HG03135 (cell line): ENCODE data around the gene CELF4.

Experiments
- ATAC-seq: cut with Tn5 transposase; IDR thresholded peaks from one replicate; pipeline ENCODE4 v1.9.1; 2021; ENCODE audit warnings: mild to moderate bottlenecking, moderate library complexity; ENCODE audit not compliant: unreplicated experiment

Gene CELF4

GRCh38 chr18:37447962-37448888, 117.4 kb downstream of the CELF4 start:
- no peak for ATAC-seq

DNA sequence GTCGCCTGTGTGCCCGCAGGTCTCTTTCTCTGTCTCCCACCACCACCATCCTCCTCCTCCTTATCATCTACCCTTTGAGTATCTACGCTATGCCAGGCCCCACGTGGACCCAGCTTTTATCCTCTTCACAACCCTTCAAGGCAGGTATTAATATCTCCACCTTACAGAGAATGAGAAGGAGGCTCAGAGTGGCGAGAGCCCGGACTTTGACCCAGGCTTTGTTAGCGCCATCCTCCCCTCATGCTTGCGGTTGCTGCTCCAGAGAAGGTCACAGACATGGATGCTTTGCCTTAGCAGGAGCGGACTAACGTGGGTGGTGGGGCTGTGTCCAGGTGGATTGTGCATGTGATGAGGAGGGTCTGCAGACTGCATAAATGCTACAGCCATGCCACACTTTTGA, 119.8 kb downstream of the CELF4 start:
- ATAC-seq: no peak

- ATAC-seq: no peak
These were observed 120.2 kb downstream of the CELF4 start for GRCh38 chr18:37445368-37445767.

- ATAC-seq: no peak
These were observed 122.1 kb downstream of the CELF4 start for GRCh38 chr18:37443325-37444055.

GRCh38 chr18:37442477-37442876, 123.1 kb downstream of the CELF4 start:
- no peak for ATAC-seq

DNA sequence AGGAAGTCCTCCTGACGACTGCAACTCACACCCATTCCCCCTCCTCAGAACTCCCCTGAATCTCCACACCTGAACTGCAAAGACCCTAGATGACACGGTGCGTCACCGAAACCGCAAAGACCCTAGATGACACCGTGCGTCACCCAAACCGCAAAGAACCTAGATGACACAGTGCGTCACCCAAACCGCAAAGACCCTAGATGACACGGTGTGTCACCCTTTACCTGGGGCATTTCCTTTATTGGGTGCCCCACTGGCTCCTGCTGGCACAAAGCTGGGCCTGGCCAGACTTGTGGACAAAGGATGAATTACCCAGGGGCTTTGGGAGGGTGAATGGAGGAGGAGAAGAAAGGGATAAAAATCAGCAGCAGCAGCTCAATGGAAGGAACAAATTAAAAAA, 123.8 kb downstream of the CELF4 start:
- ATAC-seq: no peak

- no peak for ATAC-seq
These were observed 125.4 kb downstream of the CELF4 start for GRCh38 chr18:37440206-37440605.

- no peak for ATAC-seq
These were observed 127.0 kb downstream of the CELF4 start for GRCh38 chr18:37438417-37439180.

GRCh38 chr18:37435996-37436395, 129.6 kb downstream of the CELF4 start:
- no peak for ATAC-seq

- ATAC-seq: no peak
These were observed 130.3 kb downstream of the CELF4 start for GRCh38 chr18:37435150-37435867.

- ATAC-seq: no peak
These were observed 131.3 kb downstream of the CELF4 start for GRCh38 chr18:37434161-37434860.

DNA sequence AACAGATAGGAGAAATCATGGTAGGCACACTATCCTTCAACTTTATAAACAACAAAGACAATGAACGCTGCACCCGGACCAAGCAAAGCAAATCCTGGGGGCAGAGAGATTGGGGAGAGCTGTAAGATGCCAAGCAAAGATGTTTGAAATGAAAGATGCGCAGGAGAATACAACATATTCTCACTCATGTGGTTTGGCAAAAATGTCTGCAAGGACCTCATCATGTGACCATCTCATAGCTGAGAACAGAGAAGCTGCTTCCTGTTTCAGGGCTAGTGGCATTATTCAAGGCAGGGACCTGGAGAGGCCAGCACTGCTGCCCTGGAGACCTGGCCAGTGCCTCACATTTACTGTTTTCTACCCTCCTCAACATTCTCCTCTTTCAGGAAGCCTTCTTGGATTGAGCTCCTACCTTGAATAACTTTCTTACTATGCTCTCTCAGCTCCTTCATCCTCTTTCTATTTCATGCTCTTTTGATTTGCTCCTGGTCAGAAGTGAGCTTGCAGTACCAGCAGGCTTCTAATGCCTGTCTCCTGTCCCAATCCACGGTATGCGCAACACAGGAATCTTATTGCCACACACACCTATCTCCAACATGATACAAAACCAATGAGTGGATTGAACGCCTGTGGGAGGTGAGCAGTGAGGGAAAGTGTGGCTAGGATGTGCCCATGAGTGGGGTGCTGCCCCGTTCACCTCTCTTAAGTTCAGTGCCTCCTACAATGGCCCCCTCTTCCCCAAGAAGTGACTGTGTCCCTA, 133.0 kb downstream of the CELF4 start:
- no peak for ATAC-seq

- ATAC-seq: no peak
These were observed 135.1 kb downstream of the CELF4 start for GRCh38 chr18:37430357-37431076.

GRCh38 chr18:37429791-37430190, 135.8 kb downstream of the CELF4 start:
- ATAC-seq: no peak

GRCh38 chr18:37428288-37428974, 137.2 kb downstream of the CELF4 start:
- ATAC-seq: no peak

DNA sequence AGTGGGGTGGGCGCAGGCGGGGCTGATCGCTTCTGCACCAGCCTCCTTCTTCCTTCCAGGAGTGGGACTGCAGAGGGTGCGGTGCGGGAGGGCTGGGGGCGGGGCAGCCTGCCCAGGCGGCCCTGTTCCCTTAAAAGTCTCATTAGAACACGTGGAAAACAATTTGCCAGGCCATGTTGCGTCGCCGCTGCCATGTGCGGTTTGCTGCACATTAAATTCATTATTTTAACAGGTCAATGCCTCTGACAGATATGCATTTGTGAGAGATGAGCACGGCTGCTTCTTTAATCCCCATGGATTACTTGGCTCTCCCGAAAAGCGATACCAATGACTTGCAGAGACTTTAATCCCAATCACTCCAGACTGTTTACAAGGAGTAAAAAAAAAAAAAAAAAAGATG, 139.0 kb downstream of the CELF4 start:
- no peak for ATAC-seq

- no peak for ATAC-seq
These were observed 140.4 kb downstream of the CELF4 start for GRCh38 chr18:37425222-37425621.

- ATAC-seq: no peak
These were observed 141.1 kb downstream of the CELF4 start for GRCh38 chr18:37424507-37424906.
